ENCODE results near the gene TNFRSF14. TPM values are rescaled to one million over a fixed set of nuclear protein-coding genes. Genes with fewer than 3 reads are reported as not detected.

Gene TNFRSF14
- total RNA-seq, 1 experiment from 2014 or later, result 0.57 TPM

DNA sequence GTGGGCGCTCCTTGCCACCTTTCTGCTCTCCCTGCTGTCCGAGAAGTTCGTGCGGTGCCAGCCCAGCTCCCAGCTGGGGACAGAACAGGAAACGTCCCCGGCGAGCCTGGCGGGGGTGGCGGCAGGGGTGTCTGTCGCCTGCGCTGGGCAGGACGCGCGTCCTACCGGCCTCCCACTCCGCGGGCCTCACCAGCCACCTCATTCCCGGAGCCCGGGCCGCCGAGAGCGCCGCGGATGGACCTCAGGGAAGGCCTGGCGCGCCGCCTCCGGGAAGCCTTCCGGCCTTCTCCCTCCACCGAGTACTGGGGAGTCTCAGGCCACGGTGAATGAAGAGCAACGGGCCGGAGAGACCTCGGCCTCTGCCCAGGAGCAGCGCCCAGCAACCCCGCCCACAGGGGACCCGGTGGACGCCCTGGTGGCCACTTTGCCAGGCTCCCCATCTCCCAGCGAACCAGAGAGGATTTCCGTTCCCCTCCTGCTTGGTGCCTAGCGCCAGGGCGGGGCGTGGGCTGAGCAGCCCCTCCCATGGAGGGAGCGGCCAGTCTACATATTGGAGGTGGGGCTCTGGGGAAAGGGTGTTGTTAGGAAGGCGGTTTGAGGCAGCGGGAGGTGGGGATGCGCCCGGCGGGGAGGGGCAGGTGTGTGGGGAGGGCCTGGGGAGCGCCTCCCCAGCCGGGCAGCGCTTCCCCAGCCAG lies 9.5 kb upstream of the TNFRSF14 start:
- Histone ChIP-seq H2BK20ac (ENCODE audit: low read depth, low read length, poor library complexity, severe bottlenecking) (no peak overlapping the region), H3K79me1 (ENCODE audit: insufficient read depth, low read depth, low read length, poor library complexity, severe bottlenecking) (no peaks in the 10 kb centered on the region), H3K4me1 (ENCODE audit: insufficient read depth, low read length) (no peaks in the 10 kb centered on the region; the same call in 1 of the 2 replicates), H3K27me3 (ENCODE audit: insufficient read depth, low read length) (no peaks in the 10 kb centered on the region; the same call in 1 of the 2 replicates), H3K23ac (ENCODE audit: insufficient read length, low read depth, low read length) (no peak overlapping the region), H3K9ac (ENCODE audit: extremely low read depth, insufficient read length, low read length) (no peak overlapping the region), H3K56ac (ENCODE audit: insufficient read length, low read depth, low read length) (no peak overlapping the region), H2BK120ac (ENCODE audit: low read depth, low read length, poor library complexity, severe bottlenecking) (no peak overlapping the region), H3K9me3 (ENCODE audit: control insufficient read depth, low read depth, low read length) (no peaks in the 10 kb centered on the region), H4K8ac (replicated peaks; ENCODE audit: insufficient read length, low read depth, low read length) (no peak overlapping the region), H3K14ac (ENCODE audit: insufficient read depth, low read length) (peak overlapping the region; percentile 24; the same call in 1 of the 2 replicates), H3K18ac (ENCODE audit: insufficient read length, low read depth, low read length) (peak overlapping the region; percentile 76), H3T11ph (ENCODE audit: low read length) (no peak overlapping the region), H3K23me2 (ENCODE audit: insufficient read length, low read depth, low read length, poor library complexity, severe bottlenecking) (peaks cover 12% of the 10 kb centered on the region), H4K20me1 (ENCODE audit: control insufficient read depth, insufficient read depth, insufficient read length) (no peaks in the 10 kb centered on the region), H3K27ac (ENCODE audit: insufficient read length, low read depth, low read length) (no peak overlapping the region), H2AFZ (ENCODE audit: low read length) (no peak overlapping the region), H4K91ac (ENCODE audit: insufficient read length, low read depth, low read length) (no peak overlapping the region), H3K4me2 (ENCODE audit: insufficient read depth, insufficient read length, low read length) (peak overlapping the region; percentile 74), H4K5ac (ENCODE audit: insufficient read length, low read depth, low read length) (no peak overlapping the region), H2BK5ac (ENCODE audit: insufficient read length, low read length) (no peak overlapping the region), H3K79me2 (ENCODE audit: insufficient read depth, low read length) (no peaks in the 10 kb centered on the region), H2BK15ac (ENCODE audit: low read depth, low read length) (no peak overlapping the region), H3K4ac (ENCODE audit: low read depth, low read length) (no peak overlapping the region), H2AK5ac (ENCODE audit: insufficient read length, low read length) (no peak overlapping the region), H2BK12ac (ENCODE audit: insufficient read length, low read depth, low read length) (no peak overlapping the region)
- Mint-ChIP-seq H3K4me3 (peak overlapping the region; percentile 61 to 84), H3K36me3 (ENCODE audit: insufficient read depth in 1 of 3, low read depth in 3 of 3) (no peaks in the 10 kb centered on the region), H3K27me3 (ENCODE audit: low read depth) (peaks cover 10% of the 10 kb centered on the region), H3K4me1 (peaks cover 10 to 30% of the 10 kb centered on the region in 2 experiments), H3K27ac (peak overlapping the region in 2 of 3 experiments; percentile 76 to 82; a peak in 4 of 7 replicates), H3K9me3 (no peaks in the 10 kb centered on the region; a peak in 1 of 5 replicates)
- peak; percentile 94 for DNase-seq
- no CpG with 5 or more reads among the region's 52 CpGs for WGBS (ENCODE audit: extremely low coverage, insufficient read length, low lambda C conversion rate)
- TF ChIP-seq, protein P1, sequence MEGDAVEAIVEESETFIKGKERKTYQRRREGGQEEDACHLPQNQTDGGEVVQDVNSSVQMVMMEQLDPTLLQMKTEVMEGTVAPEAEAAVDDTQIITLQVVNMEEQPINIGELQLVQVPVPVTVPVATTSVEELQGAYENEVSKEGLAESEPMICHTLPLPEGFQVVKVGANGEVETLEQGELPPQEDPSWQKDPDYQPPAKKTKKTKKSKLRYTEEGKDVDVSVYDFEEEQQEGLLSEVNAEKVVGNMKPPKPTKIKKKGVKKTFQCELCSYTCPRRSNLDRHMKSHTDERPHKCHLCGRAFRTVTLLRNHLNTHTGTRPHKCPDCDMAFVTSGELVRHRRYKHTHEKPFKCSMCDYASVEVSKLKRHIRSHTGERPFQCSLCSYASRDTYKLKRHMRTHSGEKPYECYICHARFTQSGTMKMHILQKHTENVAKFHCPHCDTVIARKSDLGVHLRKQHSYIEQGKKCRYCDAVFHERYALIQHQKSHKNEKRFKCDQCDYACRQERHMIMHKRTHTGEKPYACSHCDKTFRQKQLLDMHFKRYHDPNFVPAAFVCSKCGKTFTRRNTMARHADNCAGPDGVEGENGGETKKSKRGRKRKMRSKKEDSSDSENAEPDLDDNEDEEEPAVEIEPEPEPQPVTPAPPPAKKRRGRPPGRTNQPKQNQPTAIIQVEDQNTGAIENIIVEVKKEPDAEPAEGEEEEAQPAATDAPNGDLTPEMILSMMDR (conservative IDR thresholded peaks at IDR 0.05), result peak; percentile 27; the same call in 1 of the 3 replicates
